ENCODE results near the gene F2.

The F2 gene

GRCh38 chr11:46745995-46746394 lies 27.0 kb downstream of the F2 start:
- Histone ChIP-seq H3K14ac (ENCODE audit: low read length) (no peak overlapping the region), H3K9me3 (replicated peaks in 1 of 2; ENCODE audit: control insufficient read depth in 2 of 2, insufficient read depth in 1 of 2, low read depth in 1 of 2, low read length in 2 of 2) (no peaks in the 10 kb centered on the region), H3K4me2 (ENCODE audit: insufficient read depth, low read length, poor library complexity, severe bottlenecking) (no peak overlapping the region), H3K27ac (replicated peaks; ENCODE audit: low read length) (no peak overlapping the region), H2BK5ac (ENCODE audit: low read length) (no peak overlapping the region), H2BK15ac (ENCODE audit: low read length) (no peak overlapping the region), H3K27me3 (ENCODE audit: control insufficient read depth in 3 of 3, insufficient read depth in 3 of 3, low read depth in 1 of 3, low read length in 3 of 3) (no peaks in the 10 kb centered on the region), H2AFZ (ENCODE audit: low read length) (no peak overlapping the region), H3K79me1 (ENCODE audit: low read depth, low read length) (no peaks in the 10 kb centered on the region), H3K9ac (ENCODE audit: low read depth, low read length, poor library complexity) (no peak overlapping the region), H4K91ac (ENCODE audit: low read depth, low read length, poor library complexity) (no peak overlapping the region), H3K23ac (ENCODE audit: low read depth, low read length, poor library complexity) (no peak overlapping the region), H2BK120ac (ENCODE audit: low read depth, low read length) (no peak overlapping the region), H3K4me1 (ENCODE audit: control insufficient read depth in 2 of 2, insufficient read depth in 1 of 2, low read depth in 1 of 2, low read length in 2 of 2) (no peaks in the 10 kb centered on the region), H4K8ac (ENCODE audit: low read depth, low read length) (no peak overlapping the region), H2AK5ac (ENCODE audit: low read depth, low read length) (no peak overlapping the region), H2BK12ac (ENCODE audit: low read length) (no peak overlapping the region), H3K4me3 (ENCODE audit: low read length in 2 of 2) (no peak overlapping the region), H3K4ac (ENCODE audit: low read length) (no peak overlapping the region), H3K18ac (ENCODE audit: low read length) (no peak overlapping the region), H3K36me3 (replicated peaks in 1 of 2; ENCODE audit: control insufficient read depth in 2 of 2, insufficient read depth in 2 of 2, low read length in 2 of 2) (peaks cover 53 to 100% of the 10 kb centered on the region in 2 donors)
- WGBS, 2 donors (ENCODE audit: extremely low coverage in 2 of 2, insufficient read length in 2 of 2, insufficient replicate concordance in 1 of 2), result no CpG with 5 or more reads among the region's 3 CpGs
- DNase-seq (ENCODE audit: low spot score), result no peak

DNA sequence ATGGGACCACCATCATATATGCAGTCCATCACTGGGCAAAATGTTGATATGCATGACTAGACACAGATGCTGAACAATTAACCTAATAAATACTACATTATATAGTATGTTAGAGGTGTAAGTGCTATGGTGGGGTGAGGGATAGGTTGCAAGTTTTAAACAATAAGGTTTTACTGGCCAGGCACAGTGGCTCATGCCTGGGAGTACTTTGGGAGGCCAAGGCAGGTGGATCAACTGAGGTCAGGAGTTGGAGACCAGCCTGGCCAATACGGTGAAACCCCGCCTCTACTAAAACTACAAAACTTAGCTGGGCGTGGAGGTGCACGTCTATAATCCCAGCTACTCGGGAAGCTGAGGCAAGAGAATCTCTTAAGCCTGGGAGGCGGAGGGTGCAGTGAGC lies 28.1 kb downstream of the F2 start:
- H3K79me1 ChIP-seq (ENCODE audit: low read depth, low read length), result no peaks in the 10 kb centered on the region
- H2BK12ac ChIP-seq (ENCODE audit: low read length), result no peak overlapping the region
- no peaks in the 10 kb centered on the region for H3K27me3 ChIP-seq (ENCODE audit: control insufficient read depth in 3 of 3, insufficient read depth in 3 of 3, low read depth in 1 of 3, low read length in 3 of 3)
- H4K8ac ChIP-seq (ENCODE audit: low read depth, low read length), result no peak overlapping the region
- H3K23ac ChIP-seq (ENCODE audit: low read depth, low read length, poor library complexity), result no peak overlapping the region
- H2AK5ac ChIP-seq (ENCODE audit: low read depth, low read length), result no peak overlapping the region
- H3K4me1 ChIP-seq (ENCODE audit: control insufficient read depth in 2 of 2, insufficient read depth in 1 of 2, low read depth in 1 of 2, low read length in 2 of 2), result no peaks in the 10 kb centered on the region
- H2BK120ac ChIP-seq (ENCODE audit: low read depth, low read length), result no peak overlapping the region
- no peak overlapping the region for H4K91ac ChIP-seq (ENCODE audit: low read depth, low read length, poor library complexity)
- H2BK15ac ChIP-seq (ENCODE audit: low read length), result no peak overlapping the region
- no peak overlapping the region for H3K14ac ChIP-seq (ENCODE audit: low read length)
- no peak overlapping the region for H2BK5ac ChIP-seq (ENCODE audit: low read length)
- H3K4me2 ChIP-seq (ENCODE audit: insufficient read depth, low read length, poor library complexity, severe bottlenecking), result no peak overlapping the region
- H2AFZ ChIP-seq (ENCODE audit: low read length), result no peak overlapping the region
- no peak overlapping the region for H3K4ac ChIP-seq (ENCODE audit: low read length)
- H3K9me3 ChIP-seq (replicated peaks in 1 of 2; ENCODE audit: control insufficient read depth in 2 of 2, insufficient read depth in 1 of 2, low read depth in 1 of 2, low read length in 2 of 2), result no peaks in the 10 kb centered on the region
- no peak for DNase-seq (ENCODE audit: low spot score)
- peaks cover 50 to 98% of the 10 kb centered on the region in 2 donors for H3K36me3 ChIP-seq (replicated peaks in 1 of 2; ENCODE audit: control insufficient read depth in 2 of 2, insufficient read depth in 2 of 2, low read length in 2 of 2)
- no CpG with 5 or more reads among the region's 6 CpGs for WGBS, 2 donors (ENCODE audit: extremely low coverage in 2 of 2, insufficient read length in 2 of 2, insufficient replicate concordance in 1 of 2)
- H3K4me3 ChIP-seq (ENCODE audit: low read length in 2 of 2), result no peak overlapping the region
- no peak overlapping the region for H3K9ac ChIP-seq (ENCODE audit: low read depth, low read length, poor library complexity)
- H3K27ac ChIP-seq (replicated peaks; ENCODE audit: low read length), result no peak overlapping the region
- no peak overlapping the region for H3K18ac ChIP-seq (ENCODE audit: low read length)

DNA sequence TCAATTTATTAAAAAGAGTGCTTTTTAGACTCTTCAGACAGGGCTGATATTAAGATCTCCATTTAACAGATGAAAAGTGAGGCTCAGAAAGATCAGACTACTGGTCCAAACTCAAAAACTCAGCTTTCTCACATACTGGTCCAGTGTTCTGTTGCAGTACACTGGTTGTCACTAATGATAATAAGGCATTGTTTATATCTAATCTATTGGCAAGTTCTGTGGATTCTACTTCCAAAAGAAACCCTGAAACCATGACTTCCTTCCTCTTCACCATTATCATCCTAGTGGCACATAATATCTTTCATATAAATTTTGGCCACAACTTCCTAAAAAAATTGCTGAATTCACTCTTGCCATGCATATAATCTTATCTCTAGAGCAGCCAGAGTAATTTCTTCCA lies 36.9 kb downstream of the F2 start:
- Histone ChIP-seq H3K23ac (ENCODE audit: low read depth, low read length, poor library complexity) (no peak overlapping the region), H3K14ac (ENCODE audit: low read length) (no peak overlapping the region), H2BK120ac (ENCODE audit: low read depth, low read length) (no peak overlapping the region), H3K79me1 (ENCODE audit: low read depth, low read length) (no peaks in the 10 kb centered on the region), H3K27me3 (ENCODE audit: control insufficient read depth in 3 of 3, insufficient read depth in 3 of 3, low read depth in 1 of 3, low read length in 3 of 3) (peaks cover 0 to 3% (median 0%) of the 10 kb centered on the region in 3 experiments), H2BK5ac (ENCODE audit: low read length) (no peak overlapping the region), H4K91ac (ENCODE audit: low read depth, low read length, poor library complexity) (no peak overlapping the region), H2BK12ac (ENCODE audit: low read length) (no peak overlapping the region), H3K18ac (ENCODE audit: low read length) (no peak overlapping the region), H3K9ac (ENCODE audit: low read depth, low read length, poor library complexity) (no peak overlapping the region), H3K27ac (replicated peaks; ENCODE audit: low read length) (no peak overlapping the region), H4K8ac (ENCODE audit: low read depth, low read length) (no peak overlapping the region), H3K4ac (ENCODE audit: low read length) (no peak overlapping the region), H3K4me3 (ENCODE audit: low read length in 2 of 2) (no peak overlapping the region), H3K4me1 (ENCODE audit: control insufficient read depth in 2 of 2, insufficient read depth in 1 of 2, low read depth in 1 of 2, low read length in 2 of 2) (no peaks in the 10 kb centered on the region), H3K4me2 (ENCODE audit: insufficient read depth, low read length, poor library complexity, severe bottlenecking) (no peak overlapping the region), H3K9me3 (replicated peaks in 1 of 2; ENCODE audit: control insufficient read depth in 2 of 2, insufficient read depth in 1 of 2, low read depth in 1 of 2, low read length in 2 of 2) (peaks cover 0 to 1% of the 10 kb centered on the region in 2 donors), H2AFZ (ENCODE audit: low read length) (no peak overlapping the region), H2BK15ac (ENCODE audit: low read length) (no peak overlapping the region), H2AK5ac (ENCODE audit: low read depth, low read length) (no peak overlapping the region), H3K36me3 (replicated peaks in 1 of 2; ENCODE audit: control insufficient read depth in 2 of 2, insufficient read depth in 2 of 2, low read length in 2 of 2) (peaks cover 42 to 93% of the 10 kb centered on the region in 2 donors)
- no peak for DNase-seq (ENCODE audit: low spot score)

- no peak overlapping the region for H4K8ac ChIP-seq (ENCODE audit: low read depth, low read length)
- no peak overlapping the region for H4K91ac ChIP-seq (ENCODE audit: low read depth, low read length, poor library complexity)
- H3K4me2 ChIP-seq (ENCODE audit: insufficient read depth, low read length, poor library complexity, severe bottlenecking), result no peak overlapping the region
- H2AK5ac ChIP-seq (ENCODE audit: low read depth, low read length), result no peak overlapping the region
- no peak overlapping the region for H3K9ac ChIP-seq (ENCODE audit: low read depth, low read length, poor library complexity)
- no peak overlapping the region for H3K14ac ChIP-seq (ENCODE audit: low read length)
- H3K9me3 ChIP-seq (replicated peaks in 1 of 2; ENCODE audit: control insufficient read depth in 2 of 2, insufficient read depth in 1 of 2, low read depth in 1 of 2, low read length in 2 of 2), result peaks cover 0 to 1% of the 10 kb centered on the region in 2 donors
- DNase-seq (ENCODE audit: low spot score), result no peak
- whole genome bisulfite sequencing, 2 donors (ENCODE audit: extremely low coverage in 2 of 2, insufficient read length in 2 of 2, insufficient replicate concordance in 1 of 2), result no CpG with 5 or more reads among the region's 6 CpGs
- no peak overlapping the region for H3K27ac ChIP-seq (replicated peaks; ENCODE audit: low read length)
- no peak overlapping the region for H3K18ac ChIP-seq (ENCODE audit: low read length)
- H2BK15ac ChIP-seq (ENCODE audit: low read length), result no peak overlapping the region
- no peak overlapping the region for H2BK12ac ChIP-seq (ENCODE audit: low read length)
- H3K4me3 ChIP-seq (ENCODE audit: low read length in 2 of 2), result no peak overlapping the region
- H3K79me1 ChIP-seq (ENCODE audit: low read depth, low read length), result no peaks in the 10 kb centered on the region
- H3K4ac ChIP-seq (ENCODE audit: low read length), result no peak overlapping the region
- H3K23ac ChIP-seq (ENCODE audit: low read depth, low read length, poor library complexity), result no peak overlapping the region
- peaks cover 0 to 3% (median 0%) of the 10 kb centered on the region in 3 experiments for H3K27me3 ChIP-seq (ENCODE audit: control insufficient read depth in 3 of 3, insufficient read depth in 3 of 3, low read depth in 1 of 3, low read length in 3 of 3)
- no peak overlapping the region for H2BK5ac ChIP-seq (ENCODE audit: low read length)
- no peak overlapping the region for H2AFZ ChIP-seq (ENCODE audit: low read length)
- no peak overlapping the region for H2BK120ac ChIP-seq (ENCODE audit: low read depth, low read length)
- H3K36me3 ChIP-seq (replicated peaks in 1 of 2; ENCODE audit: control insufficient read depth in 2 of 2, insufficient read depth in 2 of 2, low read length in 2 of 2), result peaks cover 42 to 95% of the 10 kb centered on the region in 2 donors
- H3K4me1 ChIP-seq (ENCODE audit: control insufficient read depth in 2 of 2, insufficient read depth in 1 of 2, low read depth in 1 of 2, low read length in 2 of 2), result no peaks in the 10 kb centered on the region
Observed at GRCh38 chr11:46759196-46759595, 40.2 kb downstream of the F2 start.

All from neuronal stem cell (in vitro differentiated cells).